Heart right ventricle (tissue), 16 donors: ENCODE measurements around the gene TMEM259. TPM values are rescaled to one million over a fixed set of nuclear protein-coding genes. Genes with fewer than 3 reads are reported as not detected.

Experiments used
- ATAC-seq, 8 donors: fragments of 200-7000 bp; cut with Tn5 transposase; one replicate each; pipeline ENCODE4 v1.9.1; 2020; ENCODE audit warnings: mild to moderate bottlenecking in 8 of 8, moderate library complexity in 8 of 8, moderate number of reproducible peaks in 1 of 8
- DNase-seq, 2 donors: peaks; one replicate each; pipeline ENCODE4 v3.0.0-alpha.2; 2020
- H3K27ac ChIP-seq, 10 donors: fragments of 200-600 bp; sonication (generic) in 2 of 10; one replicate each; pipeline versions ENCODE4 v1.5.0 to v1.8.0; 2020 to 2022; ENCODE audit warnings: mild to moderate bottlenecking in 3 of 10
- H3K27me3 ChIP-seq, 7 donors: fragments of 200-600 bp; one replicate each; pipeline ENCODE4 v1.8.0; 2021 to 2022; ENCODE audit warnings: mild to moderate bottlenecking in 2 of 7
- H3K36me3 ChIP-seq, 9 donors: fragments of 200-600 bp; sonication (generic) in 1 of 9; one replicate each; pipeline versions ENCODE4 v1.5.0 to v1.8.0; 2020 to 2022; ENCODE audit warnings: mild to moderate bottlenecking in 2 of 9
- H3K4me1 ChIP-seq, 9 donors: fragments of 200-600 bp; sonication (generic) in 1 of 9; one replicate each; pipeline versions ENCODE4 v1.5.0 to v1.8.0; 2020 to 2022; ENCODE audit warnings: mild to moderate bottlenecking in 4 of 9
- H3K4me3 ChIP-seq, 10 donors: fragments of 200-600 bp; sonication (generic) in 2 of 10; one replicate each; pipeline versions ENCODE4 v1.5.0 to v1.8.0; 2020 to 2022; ENCODE audit warnings: mild to moderate bottlenecking in 7 of 10, moderate library complexity in 2 of 10
- H3K9me3 ChIP-seq, 11 donors: fragments of 200-600 bp in 10 of 11; sonication (generic) in 2 of 11; one replicate each; pipeline versions ENCODE4 v1.5.0 to v1.8.0; 2013 to 2022; ENCODE audit warnings: mild to moderate bottlenecking in 2 of 11, control low read depth in 1 of 11, moderate library complexity in 1 of 11
- WGBS, 2 donors: extraction: QIAGEN DNeasy Blood & Tissue Kit; methylation state at CpG; one replicate each; pipeline ENCODE4 v1.1.7; 2013; ENCODE audit warnings: inconsistent platforms in 1 of 2; 5-methylcytosine and 5-hydroxymethylcytosine counted together
- intact Hi-C, 10 donors: fragments of 100-400 bp; cut with DNase I; formaldehyde crosslinking; loops; one replicate each; pipeline versions ENCODE4 v1.11.1 to v1.14.2; 2022
- polyA plus RNA-seq, 2 donors: library from polyadenylated mRNA; stranded (reverse); fragments of 200-250 nt; gene quantifications; one replicate each; pipeline ENCODE4 v1.2.3, GENCODE V29; 2013
- total RNA-seq, 10 donors: library from RNA; stranded (reverse); fragmentation: NEBNext Ultra II Directional in 3 of 10; extraction: Animal tissue kit (Norgen Biotek cat#: 25700) in 3 of 10; gene quantifications; one replicate each; pipeline versions ENCODE4 v1.2.1 to v1.2.4, GENCODE V29; 2021 to 2023
- TF ChIP-seq, protein P1 (sequence below), 9 donors: fragments of 200-600 bp; sonication (generic) in 2 of 9; IDR thresholded peaks; one replicate each; pipeline versions ENCODE4 v1.5.0 to v1.8.0; 2021 to 2022; ENCODE audit warnings: antibody characterized with exemption in 9 of 9, mild to moderate bottlenecking in 5 of 9, moderate library complexity in 1 of 9
- donor health status: Arrhythmogenic right ventricular cardiomyopathy.
- donor health status: ischemic (EF 13 %, LVEDD 7.1; RV severe dilation, severe dysfunction).
- donor health status: healthy with polysubstance abuse.
- donor health status: DM: no; HTN: yes; CAD: no.
- donor health status: DM: no; HTN: no; CAD: no.
- donor health status: ischemic (EF 25% LVEDD 6.9; RV normal size, moderate dysfunction).
- donor health status: ischemic (EF 25% LVEDD 5.7; RV mildly dilated, moderate dysfunction).
- donor health status: healthy.
- donor health status: DM: yes; HTN: yes; CAD: no.
- donor health status: Ischemic cardiomyopathy.
- donor health status: ischemic (EF 35%, LVEDD 5.7; RV mildly dilated, moderate dysfunction).
- donor health status: nonischemic (EF 11% LVEDD 7.7; RV severe dilation, severe dysfunction).
- donor health status: DM: yes; HTN: yes; CAD: no.
- donor health status: PGD.
- donor health status: ischemic (EF 29% LVEDD 5.4; RV normal size, mild dysfunction).
- donor health status: nonischemic (EF 23%, LVEDD 6.1; RV moderate dilation, normal function).

Gene TMEM259
- total and polyA plus RNA-seq, 12 donors, result 94.3 to 289 (median 114) TPM

DNA sequence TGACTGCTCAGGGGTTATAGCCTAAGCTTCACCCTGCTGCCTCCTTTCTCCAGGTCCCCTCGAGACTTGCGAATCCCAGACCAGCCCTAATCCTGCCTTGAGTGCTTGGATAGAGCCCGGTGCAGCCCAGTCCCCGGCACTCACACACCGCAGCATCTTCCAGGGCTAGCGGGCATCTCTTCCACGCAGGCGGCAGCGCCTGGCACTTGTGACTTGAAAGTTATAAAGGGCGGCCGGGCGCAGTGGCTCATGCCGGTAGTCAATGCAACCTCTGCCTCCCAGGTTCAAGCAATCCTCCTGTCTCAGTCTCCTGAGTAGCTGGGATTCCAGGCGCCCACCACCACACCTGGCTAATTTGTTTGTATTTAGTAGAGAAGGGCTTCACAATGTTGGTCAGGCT lies 34.8 kb downstream of the TMEM259 start:
- peaks cover 4 to 28% (median 18%) of the 10 kb centered on the region in 9 donors for H3K4me1 ChIP-seq
- DNase-seq (no peak), ATAC-seq (no peak)
- TF ChIP-seq, protein P1, sequence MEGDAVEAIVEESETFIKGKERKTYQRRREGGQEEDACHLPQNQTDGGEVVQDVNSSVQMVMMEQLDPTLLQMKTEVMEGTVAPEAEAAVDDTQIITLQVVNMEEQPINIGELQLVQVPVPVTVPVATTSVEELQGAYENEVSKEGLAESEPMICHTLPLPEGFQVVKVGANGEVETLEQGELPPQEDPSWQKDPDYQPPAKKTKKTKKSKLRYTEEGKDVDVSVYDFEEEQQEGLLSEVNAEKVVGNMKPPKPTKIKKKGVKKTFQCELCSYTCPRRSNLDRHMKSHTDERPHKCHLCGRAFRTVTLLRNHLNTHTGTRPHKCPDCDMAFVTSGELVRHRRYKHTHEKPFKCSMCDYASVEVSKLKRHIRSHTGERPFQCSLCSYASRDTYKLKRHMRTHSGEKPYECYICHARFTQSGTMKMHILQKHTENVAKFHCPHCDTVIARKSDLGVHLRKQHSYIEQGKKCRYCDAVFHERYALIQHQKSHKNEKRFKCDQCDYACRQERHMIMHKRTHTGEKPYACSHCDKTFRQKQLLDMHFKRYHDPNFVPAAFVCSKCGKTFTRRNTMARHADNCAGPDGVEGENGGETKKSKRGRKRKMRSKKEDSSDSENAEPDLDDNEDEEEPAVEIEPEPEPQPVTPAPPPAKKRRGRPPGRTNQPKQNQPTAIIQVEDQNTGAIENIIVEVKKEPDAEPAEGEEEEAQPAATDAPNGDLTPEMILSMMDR (IDR thresholded peaks at IDR 0.05), result no peak
- no peak overlapping the region for H3K4me3 ChIP-seq
- intact Hi-C loops, result loop anchor here in 2 of 10 donors (10.0 kb wide), 2 partner anchors 121 to 131 kb away; partner anchors contain the start of genes CFD (in 1 of the 2) and ELANE (in 1 of the 2)
- no peaks in the 10 kb centered on the region for H3K9me3 ChIP-seq
- H3K27ac ChIP-seq, result no peak overlapping the region
- peaks cover 0 to 47% (median 20%) of the 10 kb centered on the region in 9 donors for H3K36me3 ChIP-seq
- 91 to 93% methylated on average over 14 of the region's 14 CpGs for WGBS, 2 donors
- no peaks in the 10 kb centered on the region for H3K27me3 ChIP-seq

DNA sequence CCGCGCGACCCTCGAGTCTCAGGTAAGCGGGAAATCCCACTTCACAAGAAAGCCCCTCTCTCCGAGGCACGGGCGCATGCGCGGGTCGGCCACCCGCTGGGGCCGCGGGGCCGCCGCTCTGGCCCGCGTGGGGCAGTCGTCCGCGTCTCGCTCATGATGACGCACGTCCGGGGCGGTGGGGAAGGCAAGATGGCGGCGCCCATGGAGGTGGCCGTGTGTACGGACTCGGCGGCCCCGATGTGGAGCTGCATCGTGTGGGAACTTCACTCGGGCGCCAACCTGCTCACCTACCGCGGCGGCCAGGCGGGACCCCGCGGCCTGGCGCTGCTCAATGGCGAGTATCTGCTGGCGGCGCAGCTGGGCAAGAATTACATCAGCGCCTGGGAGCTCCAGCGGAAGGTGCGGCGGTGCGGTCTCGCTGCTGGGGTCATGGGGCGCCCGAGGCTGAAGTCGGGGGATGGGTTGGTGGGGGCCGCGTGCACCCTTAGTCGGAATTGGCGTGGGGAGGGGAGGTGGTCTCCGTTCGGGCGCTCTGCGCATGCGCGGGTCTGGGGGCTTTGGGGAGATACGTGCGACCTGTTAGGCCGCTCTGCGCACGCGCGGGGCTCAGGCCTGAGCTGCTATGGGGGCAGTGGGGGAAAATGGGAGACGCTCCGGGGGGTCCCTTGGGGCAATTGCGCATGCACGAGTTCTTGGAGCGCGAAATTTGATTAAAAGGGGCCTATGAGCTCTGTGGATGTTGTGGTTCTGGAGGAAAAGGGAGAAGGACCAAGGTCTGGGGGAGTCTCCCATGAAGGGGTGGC lies 36.6 kb downstream of the TMEM259 start, which contains the start of gene WDR18:
Gene WDR18, plus strand, starts transcription at position 181 of the 803 bp plus-strand sequence. Its CDS starts 9 bp downstream, at position 190.
- ATAC-seq, result peak; percentile 92 to 97 (median 96)
- H3K27ac ChIP-seq, result peak within 1 kb of the TSS in 9 of 10 donors; percentile 77 to 92 (median 87)
- 0 to 1% methylated on average over 78 of the region's 78 CpGs for WGBS, 2 donors
- H3K27me3 ChIP-seq, result no peaks in the 10 kb centered on the region
- DNase-seq, result peak; percentile 94 to 95
- peak within 1 kb of the TSS; percentile 49 to 99 (median 94) for H3K4me3 ChIP-seq
- H3K4me1 ChIP-seq, result peaks cover 4 to 36% (median 22%) of the 10 kb centered on the region in 9 donors
- TF ChIP-seq, protein P1 (IDR thresholded peaks at IDR 0.05), result peak in 6 of 9 donors; percentile 14 to 48 (median 35)
- peaks cover 0 to 31% (median 8%) of the 10 kb centered on the region in 9 donors for H3K36me3 ChIP-seq
- no peaks in the 10 kb centered on the region for H3K9me3 ChIP-seq
- intact Hi-C loops, result loop anchor here in 7 of 10 donors (1.0 to 10.0 kb wide), 7 partner anchors 37 to 217 kb away; partner anchors contain the start of genes CFD (in 2 of the 7), ELANE (in 1 of the 7), RNU6-2 (in 1 of the 7) and TMEM259 (in 1 of the 7)

DNA sequence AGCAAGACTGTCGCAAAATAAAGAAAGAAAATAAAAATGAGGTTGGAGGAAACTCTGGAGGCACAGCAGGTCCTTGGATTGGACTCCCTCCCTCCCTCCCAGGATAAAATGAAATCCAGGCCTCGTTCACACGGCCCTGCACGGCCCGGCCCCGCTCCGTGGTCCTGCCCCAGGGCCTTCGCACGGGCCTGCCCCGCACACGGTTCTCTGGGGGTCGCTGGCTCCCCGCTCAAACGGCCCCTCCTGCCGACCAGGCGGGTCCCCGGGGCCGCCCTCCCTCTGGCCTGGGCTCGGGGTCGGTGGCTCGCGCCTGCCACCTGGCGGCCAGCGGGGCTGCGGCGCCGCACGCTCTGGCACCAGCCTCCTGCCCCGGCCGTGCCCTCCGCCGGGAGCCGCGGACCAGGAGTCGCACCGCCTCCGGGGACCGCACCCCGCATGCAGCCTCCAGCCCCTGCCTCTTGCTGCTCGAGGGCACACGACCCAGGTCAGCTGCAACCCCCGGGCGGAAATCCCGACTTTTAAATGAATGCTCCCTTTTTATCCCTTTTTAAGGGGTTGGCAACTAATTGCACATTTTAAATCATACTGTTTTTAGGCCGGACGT lies 38.3 kb downstream of the TMEM259 start:
- TF ChIP-seq, protein P1 (IDR thresholded peaks at IDR 0.05), result peak; percentile 76 to 99 (median 94)
- peaks cover 4 to 36% (median 22%) of the 10 kb centered on the region in 9 donors for H3K4me1 ChIP-seq
- ATAC-seq, result peak; percentile 69 to 86 (median 76)
- peak; percentile 54 to 83 for DNase-seq
- peak overlapping the region in 9 of 10 donors; percentile 28 to 52 (median 41) for H3K4me3 ChIP-seq
- no peaks in the 10 kb centered on the region for H3K9me3 ChIP-seq
- peaks cover 0 to 22% (median 8%) of the 10 kb centered on the region in 9 donors for H3K36me3 ChIP-seq
- whole genome bisulfite sequencing, 2 donors, result 1% methylated on average over 46 of the region's 46 CpGs
- peak overlapping the region in 6 of 10 donors; percentile 17 to 92 (median 33) for H3K27ac ChIP-seq
- intact Hi-C loops, result loop anchor here (1.0 to 10.0 kb wide), 11 partner anchors 58 to 215 kb away; partner anchors contain the start of genes CFD (in 2 of the 10) and ELANE (in 1 of the 10)
- H3K27me3 ChIP-seq, result no peaks in the 10 kb centered on the region
